Endothelial cell (in vitro differentiated cells): ENCODE measurements around the gene GRIN2A. TPM values are rescaled to one million over a fixed set of nuclear protein-coding genes. Genes with fewer than 3 reads are reported as not detected.

Experiments
- DNase-seq: peaks from one replicate; pipeline ENCODE4 v3.0.0; 2021; ENCODE audit warnings: low spot score
- H3K27ac Mint-ChIP-seq: one replicate; pipeline ENCODE4 v1.8.0; 2021; ENCODE audit warnings: mixed read lengths, inconsistent platforms; ENCODE audit not compliant: unreplicated experiment
- H3K27me3 Mint-ChIP-seq: one replicate; pipeline ENCODE4 v1.8.0; 2021; ENCODE audit warnings: mild to moderate bottlenecking, moderate library complexity, mixed read lengths, inconsistent platforms; ENCODE audit not compliant: unreplicated experiment
- H3K36me3 Mint-ChIP-seq: one replicate; pipeline ENCODE4 v1.8.0; 2021; ENCODE audit warnings: mild to moderate bottlenecking, low read depth, mixed read lengths, inconsistent platforms; ENCODE audit not compliant: unreplicated experiment
- H3K4me1 Mint-ChIP-seq: one replicate; pipeline ENCODE4 v1.8.0; 2021; ENCODE audit warnings: mild to moderate bottlenecking, mixed read lengths, inconsistent platforms; ENCODE audit not compliant: unreplicated experiment
- H3K4me3 Mint-ChIP-seq: one replicate; pipeline ENCODE4 v1.8.0; 2021; ENCODE audit warnings: mild to moderate bottlenecking, mixed read lengths, inconsistent platforms; ENCODE audit not compliant: unreplicated experiment
- H3K9me3 Mint-ChIP-seq: one replicate; pipeline ENCODE4 v1.8.0; 2021; ENCODE audit warnings: mixed read lengths, inconsistent platforms; ENCODE audit not compliant: unreplicated experiment
- CTCF ChIP-seq: fragments of 200-600 bp; sonication (generic); IDR thresholded peaks from one replicate; pipeline ENCODE4 v1.5.0; 2021; ENCODE audit warnings: antibody characterized with exemption; ENCODE audit not compliant: unreplicated experiment
- total RNA-seq: library from RNA; stranded (reverse); fragmentation: NEBNext Ultra II Directional; extraction: Animal tissue kit (Norgen Biotek cat#: 25700); gene quantifications from one replicate; pipeline ENCODE4 v1.2.1, GENCODE V29; 2021; ENCODE audit not compliant: unreplicated experiment

Gene GRIN2A
- total RNA-seq, 1 donor from 2014 or later, result 0.03 TPM

- Mint-ChIP-seq H3K36me3 (no peaks in the 10 kb centered on the region), H3K9me3 (no peaks in the 10 kb centered on the region), H3K27ac (no peak overlapping the region), H3K4me3 (no peak overlapping the region), H3K4me1 (peaks cover 3% of the 10 kb centered on the region), H3K27me3 (peaks cover 10% of the 10 kb centered on the region)
- no peak for TF ChIP-seq CTCF
- DNase-seq, result no peak
These were observed 469.1 kb downstream of the GRIN2A start for GRCh38 chr16:9713156-9713555.

GRCh38 chr16:9708972-9709620 is 473.1 kb downstream of the GRIN2A start:
- no peaks in the 10 kb centered on the region for H3K9me3 Mint-ChIP-seq

GRCh38 chr16:9706217-9706836 is 475.9 kb downstream of the GRIN2A start:
- TF ChIP-seq CTCF, result no peak
- Mint-ChIP-seq H3K36me3 (no peaks in the 10 kb centered on the region), H3K4me1 (no peaks in the 10 kb centered on the region), H3K9me3 (no peaks in the 10 kb centered on the region), H3K27me3 (peaks cover 4% of the 10 kb centered on the region), H3K4me3 (no peak overlapping the region), H3K27ac (no peak overlapping the region)
- no peak for DNase-seq

More at GRCh38 chr16:9708972-9709620, 473.1 kb downstream of the GRIN2A start:
- peaks cover 3% of the 10 kb centered on the region for H3K4me1 Mint-ChIP-seq
- H3K36me3 Mint-ChIP-seq, result no peaks in the 10 kb centered on the region
- no peak overlapping the region for H3K27ac Mint-ChIP-seq
- no peak for DNase-seq
- H3K4me3 Mint-ChIP-seq, result no peak overlapping the region
- no peak for TF ChIP-seq CTCF
- peaks cover 10% of the 10 kb centered on the region for H3K27me3 Mint-ChIP-seq

- Mint-ChIP-seq H3K27me3 (peaks cover 4% of the 10 kb centered on the region), H3K4me3 (no peak overlapping the region), H3K4me1 (no peaks in the 10 kb centered on the region), H3K9me3 (no peaks in the 10 kb centered on the region), H3K27ac (no peak overlapping the region), H3K36me3 (no peaks in the 10 kb centered on the region)
- DNase-seq, result no peak
- TF ChIP-seq CTCF, result no peak
These were observed 478.5 kb downstream of the GRIN2A start for GRCh38 chr16:9703731-9704130.

Other genes with a start within 250 kb of the GRIN2A start
- 15.3 TPM for gene ATF7IP2, start 203.6 kb upstream of the GRIN2A start, total RNA-seq